ENCODE data around the gene EGFR.

Gene EGFR

GRCh38 chr7:55150166-55150565 is 131.3 kb downstream of the EGFR start:
- Histone ChIP-seq H3K27me3 (ENCODE audit: insufficient read depth, low read length) (no peaks in the 10 kb centered on the region), H3K9me3 (ENCODE audit: low read length) (no peaks in the 10 kb centered on the region), H3K4me1 (ENCODE audit: insufficient read depth, low read length, severe bottlenecking) (no peaks in the 10 kb centered on the region), H3K79me2 (ENCODE audit: insufficient read depth, low read length) (no peaks in the 10 kb centered on the region), H3F3A (ENCODE audit: insufficient read depth, low read length) (no peaks in the 10 kb centered on the region), H3K27ac (ENCODE audit: low read depth, low read length, poor library complexity, severe bottlenecking) (no peak overlapping the region), H3K4me3 (ENCODE audit: low read depth, low read length, poor library complexity, severe bottlenecking) (no peak overlapping the region), H3K4me2 (ENCODE audit: low read length) (no peak overlapping the region), H2AFZ (ENCODE audit: low read length) (no peak overlapping the region), H3K9ac (ENCODE audit: low read length) (no peak overlapping the region), H4K20me1 (ENCODE audit: insufficient read depth, low read length) (no peaks in the 10 kb centered on the region), H3K9me2 (ENCODE audit: low read depth, low read length) (no peaks in the 10 kb centered on the region), H3K36me3 (ENCODE audit: insufficient read depth, low read length) (no peaks in the 10 kb centered on the region)
- TF ChIP-seq, protein P1, sequence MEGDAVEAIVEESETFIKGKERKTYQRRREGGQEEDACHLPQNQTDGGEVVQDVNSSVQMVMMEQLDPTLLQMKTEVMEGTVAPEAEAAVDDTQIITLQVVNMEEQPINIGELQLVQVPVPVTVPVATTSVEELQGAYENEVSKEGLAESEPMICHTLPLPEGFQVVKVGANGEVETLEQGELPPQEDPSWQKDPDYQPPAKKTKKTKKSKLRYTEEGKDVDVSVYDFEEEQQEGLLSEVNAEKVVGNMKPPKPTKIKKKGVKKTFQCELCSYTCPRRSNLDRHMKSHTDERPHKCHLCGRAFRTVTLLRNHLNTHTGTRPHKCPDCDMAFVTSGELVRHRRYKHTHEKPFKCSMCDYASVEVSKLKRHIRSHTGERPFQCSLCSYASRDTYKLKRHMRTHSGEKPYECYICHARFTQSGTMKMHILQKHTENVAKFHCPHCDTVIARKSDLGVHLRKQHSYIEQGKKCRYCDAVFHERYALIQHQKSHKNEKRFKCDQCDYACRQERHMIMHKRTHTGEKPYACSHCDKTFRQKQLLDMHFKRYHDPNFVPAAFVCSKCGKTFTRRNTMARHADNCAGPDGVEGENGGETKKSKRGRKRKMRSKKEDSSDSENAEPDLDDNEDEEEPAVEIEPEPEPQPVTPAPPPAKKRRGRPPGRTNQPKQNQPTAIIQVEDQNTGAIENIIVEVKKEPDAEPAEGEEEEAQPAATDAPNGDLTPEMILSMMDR (IDR thresholded peaks at IDR 0.05; ENCODE audit: low read length) = no peak

DNA sequence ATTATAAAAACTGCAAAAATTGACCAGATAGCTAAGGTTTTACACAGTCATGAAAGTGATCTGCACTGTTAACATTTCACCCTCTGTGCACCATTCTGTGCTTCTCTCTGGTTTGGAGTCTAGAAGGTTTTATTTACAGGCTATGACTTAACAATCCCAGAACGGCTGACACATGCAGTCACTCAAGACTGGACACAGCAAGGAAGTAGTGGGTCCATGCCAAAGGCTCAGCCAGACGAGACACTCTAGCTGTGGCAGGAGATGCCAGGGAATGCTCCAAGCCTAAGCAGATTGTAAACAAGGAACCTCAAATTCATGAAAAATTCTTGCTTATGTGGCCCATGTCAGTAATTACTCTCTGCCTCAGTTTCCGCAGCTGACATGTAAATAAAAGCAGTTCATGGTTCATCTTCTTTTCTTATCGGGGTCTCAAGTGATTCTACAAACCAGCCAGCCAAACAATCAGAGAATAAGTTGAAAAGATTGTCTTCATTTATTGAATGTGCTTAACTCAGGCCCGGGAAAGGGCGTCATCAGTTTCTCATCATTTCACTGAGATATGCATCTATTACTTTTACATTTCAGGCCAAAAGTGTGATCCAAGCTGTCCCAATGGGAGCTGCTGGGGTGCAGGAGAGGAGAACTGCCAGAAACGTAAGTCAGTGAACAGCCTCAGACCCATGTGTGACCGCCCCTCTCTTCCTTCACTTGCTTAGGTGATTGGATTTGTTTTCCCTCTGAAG is 132.1 kb downstream of the EGFR start:
- Histone ChIP-seq H3K9ac (ENCODE audit: low read length) (no peak overlapping the region), H3K79me2 (ENCODE audit: insufficient read depth, low read length) (no peaks in the 10 kb centered on the region), H3K9me2 (ENCODE audit: low read depth, low read length) (no peaks in the 10 kb centered on the region), H3F3A (ENCODE audit: insufficient read depth, low read length) (no peaks in the 10 kb centered on the region), H3K36me3 (ENCODE audit: insufficient read depth, low read length) (no peaks in the 10 kb centered on the region), H3K27ac (ENCODE audit: low read depth, low read length, poor library complexity, severe bottlenecking) (no peak overlapping the region), H3K27me3 (ENCODE audit: insufficient read depth, low read length) (no peaks in the 10 kb centered on the region), H4K20me1 (ENCODE audit: insufficient read depth, low read length) (no peaks in the 10 kb centered on the region), H3K4me3 (ENCODE audit: low read depth, low read length, poor library complexity, severe bottlenecking) (no peak overlapping the region), H3K4me2 (ENCODE audit: low read length) (no peak overlapping the region), H3K4me1 (ENCODE audit: insufficient read depth, low read length, severe bottlenecking) (no peaks in the 10 kb centered on the region), H2AFZ (ENCODE audit: low read length) (no peak overlapping the region), H3K9me3 (ENCODE audit: low read length) (no peaks in the 10 kb centered on the region)
- TF ChIP-seq, protein P1 (IDR thresholded peaks at IDR 0.05; ENCODE audit: low read length) = no peak
- TF ChIP-seq EZH2 (IDR thresholded peaks at IDR 0.05; ENCODE audit: borderline replicate concordance, low read length) = no peak

DNA sequence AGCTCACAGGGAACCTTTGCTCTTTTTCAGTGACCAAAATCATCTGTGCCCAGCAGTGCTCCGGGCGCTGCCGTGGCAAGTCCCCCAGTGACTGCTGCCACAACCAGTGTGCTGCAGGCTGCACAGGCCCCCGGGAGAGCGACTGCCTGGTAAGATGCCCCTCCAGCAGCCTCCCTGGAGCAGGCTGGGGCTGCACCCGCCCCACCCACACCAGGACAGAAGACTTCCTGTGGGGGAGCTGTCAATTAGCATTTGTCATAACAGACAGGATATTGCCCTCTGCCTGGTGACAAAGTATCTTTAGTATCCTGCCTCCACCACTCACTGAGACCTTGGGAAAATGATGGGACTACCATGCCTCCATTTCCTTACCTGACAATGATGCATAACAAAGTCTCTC is 133.7 kb downstream of the EGFR start:
- no peak overlapping the region for H3K4me3 ChIP-seq (ENCODE audit: low read depth, low read length, poor library complexity, severe bottlenecking)
- no peak overlapping the region for H3K4me2 ChIP-seq (ENCODE audit: low read length)
- no peaks in the 10 kb centered on the region for H3K79me2 ChIP-seq (ENCODE audit: insufficient read depth, low read length)
- H3K36me3 ChIP-seq (ENCODE audit: insufficient read depth, low read length) = no peaks in the 10 kb centered on the region
- no peak overlapping the region for H2AFZ ChIP-seq (ENCODE audit: low read length)
- no peaks in the 10 kb centered on the region for H3K9me2 ChIP-seq (ENCODE audit: low read depth, low read length)
- H3F3A ChIP-seq (ENCODE audit: insufficient read depth, low read length) = no peaks in the 10 kb centered on the region
- H3K27me3 ChIP-seq (ENCODE audit: insufficient read depth, low read length) = no peaks in the 10 kb centered on the region
- no peaks in the 10 kb centered on the region for H3K9me3 ChIP-seq (ENCODE audit: low read length)
- no peak overlapping the region for H3K27ac ChIP-seq (ENCODE audit: low read depth, low read length, poor library complexity, severe bottlenecking)
- no peaks in the 10 kb centered on the region for H3K4me1 ChIP-seq (ENCODE audit: insufficient read depth, low read length, severe bottlenecking)
- no peak overlapping the region for H3K9ac ChIP-seq (ENCODE audit: low read length)
- H4K20me1 ChIP-seq (ENCODE audit: insufficient read depth, low read length) = no peaks in the 10 kb centered on the region
- TF ChIP-seq EZH2 (IDR thresholded peaks at IDR 0.05; ENCODE audit: borderline replicate concordance, low read length) = no peak
- TF ChIP-seq, protein P1 (IDR thresholded peaks at IDR 0.05; ENCODE audit: low read length) = no peak

Measured in OCI-LY1 (cell line).